Neural progenitor cell (in vitro differentiated cells): ENCODE measurements around the gene RASSF5.

Source experiments
- EZH2phosphoT487 ChIP-seq: fragments of 200-600 bp; sonication (generic); IDR thresholded peaks from 2 replicates; pipeline ENCODE4 v1.6.1; 2017; ENCODE audit warnings: antibody characterized with exemption
- TF ChIP-seq, protein P1 (sequence below): fragments of 200-600 bp; sonication (generic); IDR thresholded peaks from 2 replicates; pipeline ENCODE4 v1.5.1; 2017; ENCODE audit warnings: antibody characterized with exemption, mild to moderate bottlenecking

DNA sequence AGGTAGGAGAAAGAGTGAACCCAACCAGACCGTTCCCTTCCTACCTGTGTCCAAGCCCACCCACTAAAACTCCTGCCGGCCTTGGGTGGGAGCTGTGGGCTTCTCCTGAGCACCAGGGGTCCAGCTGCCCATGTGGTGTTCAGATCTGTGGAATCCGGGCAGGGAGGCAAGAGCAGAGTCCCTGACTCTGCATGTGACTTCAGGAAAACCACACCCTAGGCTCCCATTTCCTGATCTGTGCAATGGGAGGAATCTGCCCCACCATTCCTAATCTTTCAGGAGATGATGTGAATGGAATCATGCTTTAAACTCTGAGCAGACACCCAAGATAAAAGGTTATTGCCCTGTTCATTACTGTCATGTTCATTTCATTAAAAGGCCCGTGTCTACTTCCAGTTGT lies 77.4 kb downstream of the RASSF5 start:
- TF ChIP-seq, protein P1, sequence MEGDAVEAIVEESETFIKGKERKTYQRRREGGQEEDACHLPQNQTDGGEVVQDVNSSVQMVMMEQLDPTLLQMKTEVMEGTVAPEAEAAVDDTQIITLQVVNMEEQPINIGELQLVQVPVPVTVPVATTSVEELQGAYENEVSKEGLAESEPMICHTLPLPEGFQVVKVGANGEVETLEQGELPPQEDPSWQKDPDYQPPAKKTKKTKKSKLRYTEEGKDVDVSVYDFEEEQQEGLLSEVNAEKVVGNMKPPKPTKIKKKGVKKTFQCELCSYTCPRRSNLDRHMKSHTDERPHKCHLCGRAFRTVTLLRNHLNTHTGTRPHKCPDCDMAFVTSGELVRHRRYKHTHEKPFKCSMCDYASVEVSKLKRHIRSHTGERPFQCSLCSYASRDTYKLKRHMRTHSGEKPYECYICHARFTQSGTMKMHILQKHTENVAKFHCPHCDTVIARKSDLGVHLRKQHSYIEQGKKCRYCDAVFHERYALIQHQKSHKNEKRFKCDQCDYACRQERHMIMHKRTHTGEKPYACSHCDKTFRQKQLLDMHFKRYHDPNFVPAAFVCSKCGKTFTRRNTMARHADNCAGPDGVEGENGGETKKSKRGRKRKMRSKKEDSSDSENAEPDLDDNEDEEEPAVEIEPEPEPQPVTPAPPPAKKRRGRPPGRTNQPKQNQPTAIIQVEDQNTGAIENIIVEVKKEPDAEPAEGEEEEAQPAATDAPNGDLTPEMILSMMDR, result no peak
- no peak for TF ChIP-seq EZH2phosphoT487
